GM23338 (cell line): ENCODE data around the gene NUMB. TPM values are rescaled to one million over a fixed set of nuclear protein-coding genes. Genes with fewer than 3 reads are reported as not detected.

Experiments
- ATAC-seq: fragments of 200-7000 bp; cut with Tn5 transposase; 3 replicates; pipeline ENCODE4 v1.9.1; 2020
- DNase-seq: peaks from one replicate; pipeline ENCODE4 v3.0.0-alpha.2; 2015; ENCODE audit warnings: low spot score
- H2AFZ ChIP-seq: fragments of 200-600 bp; sonication (generic); 2 replicates; pipeline ENCODE4 v1.8.0; 2016; ENCODE audit warnings: antibody characterized with exemption, mild to moderate bottlenecking, moderate library complexity
- H3F3A ChIP-seq: fragments of 200-600 bp; sonication (generic); replicated peaks from 2 replicates; pipeline ENCODE4 v1.8.0; 2017; ENCODE audit warnings: antibody characterized with exemption, mixed run types, low read depth
- H3K27ac ChIP-seq: fragments of 200-600 bp; sonication (generic); 2 replicates; pipeline ENCODE4 v1.6.1; 2016; ENCODE audit warnings: low read depth
- H3K27me3 ChIP-seq: fragments of 200-600 bp; sonication (generic); 2 replicates; pipeline ENCODE4 v1.8.0; 2016; ENCODE audit warnings: mild to moderate bottlenecking, mixed run types, moderate library complexity; ENCODE audit not compliant: insufficient read depth
- H3K36me3 ChIP-seq: fragments of 200-600 bp; sonication (generic); 2 replicates; pipeline ENCODE4 v1.8.0; 2016; ENCODE audit warnings: mild to moderate bottlenecking; ENCODE audit not compliant: insufficient read depth
- H3K4me1 ChIP-seq: fragments of 200-600 bp; sonication (generic); 2 replicates; pipeline ENCODE4 v1.8.0; 2016; ENCODE audit warnings: mild to moderate bottlenecking, moderate library complexity; ENCODE audit not compliant: insufficient read depth
- H3K4me2 ChIP-seq: fragments of 200-600 bp; sonication (generic); 2 replicates; pipeline ENCODE4 v1.7.1; 2017; ENCODE audit warnings: mixed run types
- H3K4me3 ChIP-seq: fragments of 200-600 bp; sonication (generic); 2 replicates; pipeline ENCODE4 v1.6.1; 2016; ENCODE audit warnings: mixed run types
- H3K79me2 ChIP-seq: fragments of 200-600 bp; sonication (generic); replicated peaks from 2 replicates; pipeline ENCODE4 v1.8.0; 2017; ENCODE audit warnings: mild to moderate bottlenecking; ENCODE audit not compliant: insufficient read depth
- H3K9me2 ChIP-seq: fragments of 200-600 bp; sonication (generic); 2 replicates; pipeline ENCODE4 v1.8.0; 2017; ENCODE audit not compliant: insufficient read depth
- H4K20me1 ChIP-seq: fragments of 200-600 bp; sonication (generic); replicated peaks from 2 replicates; pipeline ENCODE4 v1.8.0; 2017; ENCODE audit warnings: mild to moderate bottlenecking; ENCODE audit not compliant: insufficient read depth
- H3K27ac Mint-ChIP-seq: 2 replicates; pipeline ENCODE4 v1.8.0; 2020; ENCODE audit warnings: inconsistent platforms, mild to moderate bottlenecking, moderate library complexity, mixed read lengths
- H3K27me3 Mint-ChIP-seq: 3 replicates; pipeline ENCODE4 v1.8.0; 2022; ENCODE audit warnings: low read depth, mild to moderate bottlenecking, moderate library complexity, mixed read lengths, inconsistent platforms; ENCODE audit not compliant: insufficient read depth, poor library complexity
- H3K36me3 Mint-ChIP-seq: 3 replicates; pipeline ENCODE4 v1.8.0; 2021; ENCODE audit warnings: low read depth, mild to moderate bottlenecking, inconsistent platforms, moderate library complexity, mixed read lengths
- H3K4me1 Mint-ChIP-seq: 3 replicates; pipeline ENCODE4 v1.8.0; 2020; ENCODE audit warnings: mild to moderate bottlenecking, inconsistent platforms, mixed read lengths
- H3K4me3 Mint-ChIP-seq: 3 replicates; pipeline ENCODE4 v1.8.0; 2021; ENCODE audit warnings: moderate library complexity, mild to moderate bottlenecking, inconsistent platforms, mixed read lengths
- H3K9me3 Mint-ChIP-seq: 3 replicates; pipeline ENCODE4 v1.8.0; 2020; ENCODE audit warnings: moderate library complexity, mild to moderate bottlenecking, inconsistent platforms, mixed read lengths
- CREB1 ChIP-seq: fragments of 250-450 bp; sonication (Bioruptor Pico); IDR thresholded peaks from 2 replicates; pipeline ENCODE4 v1.5.0; 2020; ENCODE audit warnings: low read depth, mild to moderate bottlenecking, moderate library complexity
- EZH2 ChIP-seq: fragments of 200-600 bp; sonication (generic); IDR thresholded peaks from one replicate; pipeline ENCODE4 v1.8.0; 2017; ENCODE audit warnings: antibody characterized with exemption, mild to moderate bottlenecking, low read depth; ENCODE audit not compliant: unreplicated experiment
- EZH2phosphoT487 ChIP-seq: fragments of 200-600 bp; sonication (generic); IDR thresholded peaks from one replicate; pipeline ENCODE4 v1.8.1; 2018; ENCODE audit warnings: antibody characterized with exemption; ENCODE audit not compliant: unreplicated experiment
- JUNB ChIP-seq: IDR thresholded peaks from one replicate; pipeline ENCODE4 v1.6.1; 2016; ENCODE audit warnings: antibody characterized with exemption; ENCODE audit not compliant: unreplicated experiment
- NANOG ChIP-seq: IDR thresholded peaks from 2 replicates; pipeline ENCODE4 v1.6.1; 2016; ENCODE audit warnings: antibody characterized with exemption, borderline replicate concordance
- POLR2AphosphoS5 ChIP-seq: IDR thresholded peaks from 2 replicates; pipeline ENCODE4 v1.6.1; 2016; ENCODE audit warnings: antibody characterized with exemption, low read depth
- STAT1 ChIP-seq: IDR thresholded peaks from one replicate; pipeline ENCODE4 v1.6.1; 2016; ENCODE audit warnings: antibody characterized with exemption; ENCODE audit not compliant: unreplicated experiment
- ZNF114 ChIP-seq: fragments of 250-450 bp; sonication (Bioruptor Pico); IDR thresholded peaks from 2 replicates; pipeline ENCODE4 v1.5.0; 2020; ENCODE audit warnings: mild to moderate bottlenecking, moderate library complexity
- ZNF331 ChIP-seq: fragments of 250-450 bp; sonication (Bioruptor Pico); IDR thresholded peaks from 2 replicates; pipeline ENCODE4 v1.5.0; 2020; ENCODE audit warnings: low read depth, mild to moderate bottlenecking, moderate library complexity
- polyA plus RNA-seq: library from polyadenylated mRNA; unstranded; fragments of >200 nt; fragmentation: Nextera tagmentation; extraction: Ambion mirVana; gene quantifications from 2 replicates; pipeline ENCODE4 v1.2.1, GENCODE V29; 2016
- total RNA-seq: library from RNA; depleted of rRNA; stranded (reverse); fragments of >200 nt; shearing (Covaris generic); gene quantifications from 2 replicates; pipeline ENCODE4 v1.2.3, GENCODE V29; 2014
- TF ChIP-seq, protein P1 (sequence below), 2 experiments: fragments of 200-600 bp in 1 of 2; sonication (generic) in 1 of 2; conservative IDR thresholded peaks; 2 replicates each; pipeline versions ENCODE4 v1.5.1 to v1.6.1; 2016 to 2017; ENCODE audit warnings: antibody characterized with exemption in 2 of 2, low read depth in 2 of 2, mild to moderate bottlenecking in 2 of 2, moderate library complexity in 1 of 2
- TF ChIP-seq, protein P2 (sequence below): IDR thresholded peaks from one replicate; pipeline ENCODE4 v1.6.1; 2018; ENCODE audit warnings: antibody characterized with exemption; ENCODE audit not compliant: unreplicated experiment
- TF ChIP-seq, protein P3 (sequence below): fragments of 250-450 bp; sonication (Bioruptor Pico); IDR thresholded peaks from 2 replicates; pipeline ENCODE4 v1.5.0; 2020; ENCODE audit warnings: mild to moderate bottlenecking, moderate library complexity
- TF ChIP-seq, protein P4 (sequence below): IDR thresholded peaks from 2 replicates; pipeline ENCODE4 v1.6.1; 2016; ENCODE audit warnings: antibody characterized with exemption

Gene NUMB
- total and polyA plus RNA-seq, 2 experiments from 2014 or later: 32.1 to 36.7 TPM

DNA sequence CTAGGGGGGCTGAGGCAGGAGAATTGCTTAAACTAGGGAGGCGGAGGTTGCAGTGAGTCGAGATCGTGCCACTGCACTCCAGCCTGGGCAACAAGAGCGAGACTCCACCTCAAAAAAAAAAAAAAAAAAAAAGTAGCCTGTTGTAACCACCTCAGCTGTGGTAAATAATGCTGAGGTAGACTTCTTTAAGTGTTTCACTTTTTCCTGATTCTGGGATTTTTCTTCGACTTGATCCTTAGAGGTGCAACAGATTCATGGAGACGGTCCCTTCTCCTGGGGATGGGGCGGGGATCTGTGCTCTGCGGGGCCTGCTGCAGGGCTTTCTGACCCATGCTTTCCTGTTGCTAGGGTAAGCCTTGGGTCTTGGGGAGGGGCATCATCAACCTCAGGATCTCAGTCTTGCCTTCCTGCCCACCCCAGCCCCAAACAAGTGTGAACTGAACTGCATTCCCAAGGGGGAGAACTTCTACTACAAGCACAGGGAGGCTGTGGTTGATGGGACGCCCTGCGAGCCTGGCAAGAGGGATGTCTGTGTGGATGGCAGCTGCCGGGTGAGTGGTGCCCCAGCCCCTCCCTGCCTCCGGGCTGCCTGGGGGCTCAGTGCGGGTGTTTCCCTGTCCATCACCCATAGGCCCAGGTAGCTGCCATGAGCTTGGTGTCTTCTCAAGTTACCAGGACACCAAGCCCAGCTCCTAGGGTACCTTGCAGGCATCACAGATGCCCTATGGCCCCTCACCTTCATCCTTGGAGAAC, 208.6 kb downstream of the NUMB start:
- Mint-ChIP-seq H3K27ac (no peak overlapping the region; the same call in 1 of the 2 replicates), H3K36me3 (peaks cover 13% of the 10 kb centered on the region), H3K4me1 (peaks cover 3% of the 10 kb centered on the region; the same call in 1 of the 3 replicates), H3K4me3 (no peak overlapping the region), H3K9me3 (no peaks in the 10 kb centered on the region), H3K27me3 (peaks cover 9% of the 10 kb centered on the region)
- Histone ChIP-seq H3K27me3 (0 out of 2 replicates have a peak, but pooled peaks cover 6% of the 10 kb centered on the region), H4K20me1 (no peaks in the 10 kb centered on the region), H3K9me2 (no peaks in the 10 kb centered on the region), H3K27ac (no peak overlapping the region), H3K36me3 (no peaks in the 10 kb centered on the region), H3F3A (0 out of 2 replicates have a peak, but pooled peaks cover 3% of the 10 kb centered on the region), H3K4me1 (peaks cover 10% of the 10 kb centered on the region), H3K4me2 (no peak overlapping the region), H3K79me2 (no peaks in the 10 kb centered on the region), H2AFZ (no peak overlapping the region), H3K4me3 (no peak overlapping the region)
- ATAC-seq: no peak
- TF ChIP-seq EZH2: no peak
- TF ChIP-seq NANOG: no peak
- TF ChIP-seq ZNF114 (CRISPR knock-in tag): no peak
- no peak for TF ChIP-seq EZH2phosphoT487
- TF ChIP-seq JUNB: no peak
- TF ChIP-seq, protein P1, sequence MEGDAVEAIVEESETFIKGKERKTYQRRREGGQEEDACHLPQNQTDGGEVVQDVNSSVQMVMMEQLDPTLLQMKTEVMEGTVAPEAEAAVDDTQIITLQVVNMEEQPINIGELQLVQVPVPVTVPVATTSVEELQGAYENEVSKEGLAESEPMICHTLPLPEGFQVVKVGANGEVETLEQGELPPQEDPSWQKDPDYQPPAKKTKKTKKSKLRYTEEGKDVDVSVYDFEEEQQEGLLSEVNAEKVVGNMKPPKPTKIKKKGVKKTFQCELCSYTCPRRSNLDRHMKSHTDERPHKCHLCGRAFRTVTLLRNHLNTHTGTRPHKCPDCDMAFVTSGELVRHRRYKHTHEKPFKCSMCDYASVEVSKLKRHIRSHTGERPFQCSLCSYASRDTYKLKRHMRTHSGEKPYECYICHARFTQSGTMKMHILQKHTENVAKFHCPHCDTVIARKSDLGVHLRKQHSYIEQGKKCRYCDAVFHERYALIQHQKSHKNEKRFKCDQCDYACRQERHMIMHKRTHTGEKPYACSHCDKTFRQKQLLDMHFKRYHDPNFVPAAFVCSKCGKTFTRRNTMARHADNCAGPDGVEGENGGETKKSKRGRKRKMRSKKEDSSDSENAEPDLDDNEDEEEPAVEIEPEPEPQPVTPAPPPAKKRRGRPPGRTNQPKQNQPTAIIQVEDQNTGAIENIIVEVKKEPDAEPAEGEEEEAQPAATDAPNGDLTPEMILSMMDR (conservative IDR thresholded peaks at IDR 0.05; ENCODE audit: low read depth in 2 of 2): no peak
- TF ChIP-seq, protein P2, sequence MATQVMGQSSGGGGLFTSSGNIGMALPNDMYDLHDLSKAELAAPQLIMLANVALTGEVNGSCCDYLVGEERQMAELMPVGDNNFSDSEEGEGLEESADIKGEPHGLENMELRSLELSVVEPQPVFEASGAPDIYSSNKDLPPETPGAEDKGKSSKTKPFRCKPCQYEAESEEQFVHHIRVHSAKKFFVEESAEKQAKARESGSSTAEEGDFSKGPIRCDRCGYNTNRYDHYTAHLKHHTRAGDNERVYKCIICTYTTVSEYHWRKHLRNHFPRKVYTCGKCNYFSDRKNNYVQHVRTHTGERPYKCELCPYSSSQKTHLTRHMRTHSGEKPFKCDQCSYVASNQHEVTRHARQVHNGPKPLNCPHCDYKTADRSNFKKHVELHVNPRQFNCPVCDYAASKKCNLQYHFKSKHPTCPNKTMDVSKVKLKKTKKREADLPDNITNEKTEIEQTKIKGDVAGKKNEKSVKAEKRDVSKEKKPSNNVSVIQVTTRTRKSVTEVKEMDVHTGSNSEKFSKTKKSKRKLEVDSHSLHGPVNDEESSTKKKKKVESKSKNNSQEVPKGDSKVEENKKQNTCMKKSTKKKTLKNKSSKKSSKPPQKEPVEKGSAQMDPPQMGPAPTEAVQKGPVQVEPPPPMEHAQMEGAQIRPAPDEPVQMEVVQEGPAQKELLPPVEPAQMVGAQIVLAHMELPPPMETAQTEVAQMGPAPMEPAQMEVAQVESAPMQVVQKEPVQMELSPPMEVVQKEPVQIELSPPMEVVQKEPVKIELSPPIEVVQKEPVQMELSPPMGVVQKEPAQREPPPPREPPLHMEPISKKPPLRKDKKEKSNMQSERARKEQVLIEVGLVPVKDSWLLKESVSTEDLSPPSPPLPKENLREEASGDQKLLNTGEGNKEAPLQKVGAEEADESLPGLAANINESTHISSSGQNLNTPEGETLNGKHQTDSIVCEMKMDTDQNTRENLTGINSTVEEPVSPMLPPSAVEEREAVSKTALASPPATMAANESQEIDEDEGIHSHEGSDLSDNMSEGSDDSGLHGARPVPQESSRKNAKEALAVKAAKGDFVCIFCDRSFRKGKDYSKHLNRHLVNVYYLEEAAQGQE: no peak
- TF ChIP-seq ZNF331 (CRISPR knock-in tag): no peak
- TF ChIP-seq POLR2AphosphoS5: no peak
- no peak for TF ChIP-seq STAT1
- TF ChIP-seq, protein P3, sequence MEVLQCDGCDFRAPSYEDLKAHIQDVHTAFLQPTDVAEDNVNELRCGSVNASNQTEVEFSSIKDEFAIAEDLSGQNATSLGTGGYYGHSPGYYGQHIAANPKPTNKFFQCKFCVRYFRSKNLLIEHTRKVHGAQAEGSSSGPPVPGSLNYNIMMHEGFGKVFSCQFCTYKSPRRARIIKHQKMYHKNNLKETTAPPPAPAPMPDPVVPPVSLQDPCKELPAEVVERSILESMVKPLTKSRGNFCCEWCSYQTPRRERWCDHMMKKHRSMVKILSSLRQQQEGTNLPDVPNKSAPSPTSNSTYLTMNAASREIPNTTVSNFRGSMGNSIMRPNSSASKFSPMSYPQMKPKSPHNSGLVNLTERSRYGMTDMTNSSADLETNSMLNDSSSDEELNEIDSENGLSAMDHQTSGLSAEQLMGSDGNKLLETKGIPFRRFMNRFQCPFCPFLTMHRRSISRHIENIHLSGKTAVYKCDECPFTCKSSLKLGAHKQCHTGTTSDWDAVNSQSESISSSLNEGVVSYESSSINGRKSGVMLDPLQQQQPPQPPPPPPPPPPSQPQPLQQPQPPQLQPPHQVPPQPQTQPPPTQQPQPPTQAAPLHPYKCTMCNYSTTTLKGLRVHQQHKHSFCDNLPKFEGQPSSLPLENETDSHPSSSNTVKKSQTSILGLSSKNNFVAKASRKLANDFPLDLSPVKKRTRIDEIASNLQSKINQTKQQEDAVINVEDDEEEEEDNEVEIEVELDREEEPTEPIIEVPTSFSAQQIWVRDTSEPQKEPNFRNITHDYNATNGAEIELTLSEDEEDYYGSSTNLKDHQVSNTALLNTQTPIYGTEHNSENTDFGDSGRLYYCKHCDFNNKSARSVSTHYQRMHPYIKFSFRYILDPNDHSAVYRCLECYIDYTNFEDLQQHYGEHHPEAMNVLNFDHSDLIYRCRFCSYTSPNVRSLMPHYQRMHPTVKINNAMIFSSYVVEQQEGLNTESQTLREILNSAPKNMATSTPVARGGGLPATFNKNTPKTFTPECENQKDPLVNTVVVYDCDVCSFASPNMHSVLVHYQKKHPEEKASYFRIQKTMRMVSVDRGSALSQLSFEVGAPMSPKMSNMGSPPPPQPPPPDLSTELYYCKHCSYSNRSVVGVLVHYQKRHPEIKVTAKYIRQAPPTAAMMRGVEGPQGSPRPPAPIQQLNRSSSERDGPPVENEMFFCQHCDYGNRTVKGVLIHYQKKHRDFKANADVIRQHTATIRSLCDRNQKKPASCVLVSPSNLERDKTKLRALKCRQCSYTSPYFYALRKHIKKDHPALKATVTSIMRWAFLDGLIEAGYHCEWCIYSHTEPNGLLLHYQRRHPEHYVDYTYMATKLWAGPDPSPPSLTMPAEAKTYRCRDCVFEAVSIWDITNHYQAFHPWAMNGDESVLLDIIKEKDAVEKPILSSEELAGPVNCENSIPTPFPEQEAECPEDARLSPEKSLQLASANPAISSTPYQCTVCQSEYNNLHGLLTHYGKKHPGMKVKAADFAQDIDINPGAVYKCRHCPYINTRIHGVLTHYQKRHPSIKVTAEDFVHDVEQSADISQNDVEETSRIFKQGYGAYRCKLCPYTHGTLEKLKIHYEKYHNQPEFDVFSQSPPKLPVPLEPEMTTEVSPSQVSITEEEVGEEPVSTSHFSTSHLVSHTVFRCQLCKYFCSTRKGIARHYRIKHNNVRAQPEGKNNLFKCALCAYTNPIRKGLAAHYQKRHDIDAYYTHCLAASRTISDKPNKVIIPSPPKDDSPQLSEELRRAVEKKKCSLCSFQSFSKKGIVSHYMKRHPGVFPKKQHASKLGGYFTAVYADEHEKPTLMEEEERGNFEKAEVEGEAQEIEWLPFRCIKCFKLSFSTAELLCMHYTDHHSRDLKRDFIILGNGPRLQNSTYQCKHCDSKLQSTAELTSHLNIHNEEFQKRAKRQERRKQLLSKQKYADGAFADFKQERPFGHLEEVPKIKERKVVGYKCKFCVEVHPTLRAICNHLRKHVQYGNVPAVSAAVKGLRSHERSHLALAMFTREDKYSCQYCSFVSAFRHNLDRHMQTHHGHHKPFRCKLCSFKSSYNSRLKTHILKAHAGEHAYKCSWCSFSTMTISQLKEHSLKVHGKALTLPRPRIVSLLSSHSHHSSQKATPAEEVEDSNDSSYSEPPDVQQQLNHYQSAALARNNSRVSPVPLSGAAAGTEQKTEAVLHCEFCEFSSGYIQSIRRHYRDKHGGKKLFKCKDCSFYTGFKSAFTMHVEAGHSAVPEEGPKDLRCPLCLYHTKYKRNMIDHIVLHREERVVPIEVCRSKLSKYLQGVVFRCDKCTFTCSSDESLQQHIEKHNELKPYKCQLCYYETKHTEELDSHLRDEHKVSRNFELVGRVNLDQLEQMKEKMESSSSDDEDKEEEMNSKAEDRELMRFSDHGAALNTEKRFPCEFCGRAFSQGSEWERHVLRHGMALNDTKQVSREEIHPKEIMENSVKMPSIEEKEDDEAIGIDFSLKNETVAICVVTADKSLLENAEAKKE (CRISPR knock-in tag): no peak
- no peak for TF ChIP-seq CREB1 (CRISPR knock-in tag)
- TF ChIP-seq, protein P4, sequence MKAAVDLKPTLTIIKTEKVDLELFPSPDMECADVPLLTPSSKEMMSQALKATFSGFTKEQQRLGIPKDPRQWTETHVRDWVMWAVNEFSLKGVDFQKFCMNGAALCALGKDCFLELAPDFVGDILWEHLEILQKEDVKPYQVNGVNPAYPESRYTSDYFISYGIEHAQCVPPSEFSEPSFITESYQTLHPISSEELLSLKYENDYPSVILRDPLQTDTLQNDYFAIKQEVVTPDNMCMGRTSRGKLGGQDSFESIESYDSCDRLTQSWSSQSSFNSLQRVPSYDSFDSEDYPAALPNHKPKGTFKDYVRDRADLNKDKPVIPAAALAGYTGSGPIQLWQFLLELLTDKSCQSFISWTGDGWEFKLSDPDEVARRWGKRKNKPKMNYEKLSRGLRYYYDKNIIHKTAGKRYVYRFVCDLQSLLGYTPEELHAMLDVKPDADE: no peak
- no peak for DNase-seq
